Ovary (tissue), 9 donors: ENCODE data around the gene EPHA5. TPM values are rescaled to one million over a fixed set of nuclear protein-coding genes. Genes with fewer than 3 reads are reported as not detected.

Experiments used
- DNase-seq, 5 donors: peaks; one replicate each; pipeline ENCODE4 v3.0.0-alpha.2; 2019 to 2020
- H3K27ac ChIP-seq, 2 donors: fragments of 200-600 bp; one replicate each; pipeline versions ENCODE4 v1.5.1 to v1.8.0; 2019 to 2022
- H3K27me3 ChIP-seq: fragments of 200-600 bp; one replicate; pipeline ENCODE4 v1.8.0; 2022
- H3K36me3 ChIP-seq: fragments of 200-600 bp; sonication (generic); one replicate; pipeline ENCODE4 v1.5.1; 2019
- H3K4me1 ChIP-seq: one replicate; pipeline ENCODE4 v1.8.1; 2013; ENCODE audit warnings: mild to moderate bottlenecking, moderate library complexity; ENCODE audit not compliant: insufficient read depth
- H3K4me3 ChIP-seq: fragments of 200-600 bp; sonication (generic); one replicate; pipeline ENCODE4 v1.5.1; 2017
- H3K9me3 ChIP-seq, 2 donors: fragments of 200-600 bp in 1 of 2; sonication (generic) in 1 of 2; one replicate each; pipeline versions ENCODE4 v1.5.1 to v1.8.1; 2013 to 2019; ENCODE audit warnings: mild to moderate bottlenecking in 1 of 2, moderate library complexity in 1 of 2
- CTCF ChIP-seq, 3 donors: fragments of 450-650 bp in 2 of 3; fragments of 200-600 bp in 1 of 3; IDR thresholded peaks; one replicate each; pipeline versions ENCODE4 v1.5.1 to v1.8.0; 2016 to 2022; ENCODE audit warnings: antibody characterized with exemption in 3 of 3, mild to moderate bottlenecking in 1 of 3
- EP300 ChIP-seq: sonication (generic); formaldehyde crosslinking; IDR thresholded peaks from one replicate; pipeline ENCODE4 v1.6.1; 2017; ENCODE audit warnings: antibody characterized with exemption
- POLR2A ChIP-seq: fragments of 450-650 bp; IDR thresholded peaks from one replicate; pipeline ENCODE4 v1.6.1; 2017; ENCODE audit warnings: antibody characterized with exemption, mild to moderate bottlenecking, moderate library complexity
- WGBS, 3 donors: extraction: QIAGEN DNeasy Blood & Tissue Kit in 1 of 3; methylation state at CpG; one replicate each; pipeline versions ENCODE4 v1.1.5 to v1.1.7; 2013 to 2017; 5-methylcytosine and 5-hydroxymethylcytosine counted together
- intact Hi-C, 4 donors: fragments of 100-400 bp; cut with DNase I; formaldehyde crosslinking; loops; one replicate each; pipeline versions ENCODE4 v1.11.0 to v1.15.1; 2022 to 2023
- polyA plus RNA-seq, 2 donors: library from polyadenylated mRNA; stranded (reverse); fragments of 200-250 nt in 1 of 2; fragments of 350-450 nt in 1 of 2; fragmentation: Illumina TruSeq in 1 of 2; extraction: RNeasy Lipid Tissue Mini Kit (QIAGEN cat#74804) in 1 of 2; gene quantifications; one replicate each; pipeline ENCODE4 v1.2.3, GENCODE V29; 2013 to 2014
- total RNA-seq, 7 donors: library from RNA; depleted of rRNA in 2 of 7; stranded (reverse); fragments of >200 nt in 2 of 7; fragmentation: NEBNext Ultra II Directional in 3 of 7; extraction: Animal tissue kit (Norgen Biotek cat#: 25700) in 3 of 7; gene quantifications; one replicate each; pipeline versions ENCODE4 v1.1.0 to v1.2.4, GENCODE V29; 2016 to 2023
- donor health status: DM: no; HTN: no; CAD: no; lungs with moderate emphysema.
- donor health status: DM: no; HTN: no; CAD: no.
- donor health status: Bipolar disorder and iron deficiency.
- donor health status: DM: yes; HTN: yes; CAD: no.
- donor health status: DM: no; HTN: no; CAD: no.
- donor health status: DM: yes; HTN: yes; CAD: no.

The EPHA5 gene
- total and polyA plus RNA-seq, 9 donors = 0.29 to 5.6 (median 1.6) TPM

GRCh38 chr4:65358914-65359313 lies 311.4 kb downstream of the EPHA5 start:
- intact Hi-C loops = no loop called here
- H3K27ac ChIP-seq = no peak overlapping the region
- no peaks in the 10 kb centered on the region for H3K27me3 ChIP-seq
- no peaks in the 10 kb centered on the region for H3K9me3 ChIP-seq
- TF ChIP-seq EP300 = no peak
- TF ChIP-seq POLR2A = no peak
- TF ChIP-seq CTCF (IDR thresholded peaks at IDR 0.05) = no peak
- H3K36me3 ChIP-seq = no peaks in the 10 kb centered on the region
- no peak for DNase-seq
- WGBS, 3 donors = 92 to 94% (median 93%) methylated on average over 2 of the region's 2 CpGs
- H3K4me1 ChIP-seq = no peaks in the 10 kb centered on the region
- no peak overlapping the region for H3K4me3 ChIP-seq

GRCh38 chr4:65353098-65353497 lies 317.2 kb downstream of the EPHA5 start:
- H3K36me3 ChIP-seq = no peaks in the 10 kb centered on the region
- no peak overlapping the region for H3K4me3 ChIP-seq
- DNase-seq = no peak
- H3K27me3 ChIP-seq = no peaks in the 10 kb centered on the region
- intact Hi-C loops = no loop called here
- TF ChIP-seq CTCF (IDR thresholded peaks at IDR 0.05) = no peak
- TF ChIP-seq EP300 = no peak
- no peak for TF ChIP-seq POLR2A
- no peaks in the 10 kb centered on the region for H3K4me1 ChIP-seq
- no peak overlapping the region for H3K27ac ChIP-seq
- no peaks in the 10 kb centered on the region for H3K9me3 ChIP-seq
- WGBS, 3 donors = 88 to 94% (median 92%) methylated on average over 1 of the region's 1 CpG

GRCh38 chr4:65344278-65344825 lies 325.9 kb downstream of the EPHA5 start:
- intact Hi-C loops = loop anchor here in 1 of 4 donors (5.0 kb wide), 1 partner anchor 468 kb away; no protein-coding TSS in a partner anchor
- H3K4me3 ChIP-seq = no peak overlapping the region
- H3K36me3 ChIP-seq = no peaks in the 10 kb centered on the region
- TF ChIP-seq EP300 = no peak
- TF ChIP-seq POLR2A = no peak
- TF ChIP-seq CTCF (IDR thresholded peaks at IDR 0.05) = no peak
- H3K27ac ChIP-seq = no peak overlapping the region
- DNase-seq = no peak
- H3K4me1 ChIP-seq = no peaks in the 10 kb centered on the region
- H3K9me3 ChIP-seq = no peaks in the 10 kb centered on the region
- no peaks in the 10 kb centered on the region for H3K27me3 ChIP-seq
- WGBS, 3 donors = 73% methylated on average over 4 of the region's 4 CpGs

GRCh38 chr4:65343342-65343741 lies 326.9 kb downstream of the EPHA5 start:
- DNase-seq = no peak
- H3K27ac ChIP-seq = no peak overlapping the region
- no peaks in the 10 kb centered on the region for H3K9me3 ChIP-seq
- TF ChIP-seq POLR2A = no peak
- TF ChIP-seq EP300 = no peak
- no peak for TF ChIP-seq CTCF (IDR thresholded peaks at IDR 0.05)
- 90 to 96% (median 91%) methylated on average over 1 of the region's 1 CpG for WGBS, 3 donors
- H3K4me3 ChIP-seq = no peak overlapping the region
- intact Hi-C loops = loop anchor here in 1 of 4 donors (5.0 kb wide), 1 partner anchor 469 kb away; no protein-coding TSS in a partner anchor
- H3K4me1 ChIP-seq = no peaks in the 10 kb centered on the region
- H3K27me3 ChIP-seq = no peaks in the 10 kb centered on the region
- H3K36me3 ChIP-seq = no peaks in the 10 kb centered on the region
